B cell (primary cell): ENCODE results near the gene GRIK3. TPM values are rescaled to one million over a fixed set of nuclear protein-coding genes. Genes with fewer than 3 reads are reported as not detected.

Experiments used
- ATAC-seq: fragments of 200-7000 bp; cut with Tn5 transposase; one replicate; pipeline ENCODE4 v1.10.0; 2021; ENCODE audit warnings: low read depth, mild to moderate bottlenecking, moderate number of reproducible peaks, moderate library complexity
- CTCF ChIA-PET: fragments of 350-600 bp; sonication (Branson Sonifier 250); formaldehyde crosslinking; loops from one replicate; lab custom pipeline; 2021; ENCODE audit warnings: antibody characterized with exemption, inconsistent platforms; lab: Charles Lee
- POLR2A ChIA-PET: fragments of 350-600 bp; sonication (Branson Sonifier 250); formaldehyde crosslinking; loops from one replicate; lab custom pipeline; 2021; ENCODE audit warnings: antibody characterized with exemption; lab: Charles Lee
- DNase-seq: peaks from one replicate; pipeline ENCODE4 v3.0.0; 2013
- H2AFZ ChIP-seq: 2 replicates; pipeline ENCODE4 v1.6.1; 2012; ENCODE audit warnings: mild to moderate bottlenecking, low read depth, low read length; ENCODE audit not compliant: insufficient read depth, poor library complexity, severe bottlenecking
- H3K27ac ChIP-seq, 2 donors: 1 replicate in 1 of 2; 2 replicates in 1 of 2; pipeline ENCODE4 v1.5.1; 2012 to 2013; ENCODE audit warnings: low read length in 2 of 2, mild to moderate bottlenecking in 2 of 2, moderate library complexity in 1 of 2
- H3K27me3 ChIP-seq, 4 experiments: fragments of 200-600 bp in 1 of 4; sonication (generic) in 1 of 4; replicated peaks in 1 of 4; 1 replicate in 2 of 4; 2 replicates in 2 of 4; pipeline versions ENCODE4 v1.6.1 to v1.7.0; 2013 to 2016; ENCODE audit warnings: low read length in 3 of 4, mild to moderate bottlenecking in 2 of 4, mixed read lengths in 1 of 4, moderate library complexity in 1 of 4; ENCODE audit not compliant: insufficient read depth in 4 of 4, control insufficient read depth in 3 of 4; ENCODE audit errors: control extremely low read depth in 1 of 4
- H3K36me3 ChIP-seq, 2 experiments: replicated peaks in 1 of 2; 1 replicate in 1 of 2; 2 replicates in 1 of 2; pipeline versions ENCODE4 v1.6.1 to v1.7.1; 2013; ENCODE audit warnings: low read length in 1 of 2; ENCODE audit not compliant: insufficient read depth in 2 of 2, control insufficient read depth in 1 of 2; ENCODE audit errors: control extremely low read depth in 1 of 2, extremely low read depth in 1 of 2
- H3K4me1 ChIP-seq, 2 donors: fragments of 200-600 bp in 1 of 2; sonication (generic) in 1 of 2; 1 replicate in 1 of 2; 2 replicates in 1 of 2; pipeline versions ENCODE4 v1.5.1 to v1.6.1; 2013 to 2017; ENCODE audit warnings: low read length in 2 of 2; ENCODE audit not compliant: control insufficient read depth in 2 of 2, insufficient read depth in 2 of 2
- H3K4me2 ChIP-seq: replicated peaks from 2 replicates; pipeline ENCODE3; 2012; ENCODE audit warnings: mild to moderate bottlenecking, low read depth, low read length; ENCODE audit not compliant: poor library complexity, severe bottlenecking
- H3K4me3 ChIP-seq, 5 experiments: fragments of 200-600 bp in 1 of 5; sonication (generic) in 1 of 5; 1 replicate in 3 of 5; 2 replicates in 2 of 5; pipeline versions ENCODE4 v1.5.1 to v1.7.0; 2011 to 2016; ENCODE audit warnings: low read length in 4 of 5, mild to moderate bottlenecking in 4 of 5, low read depth in 2 of 5, control low read depth in 1 of 5, moderate library complexity in 1 of 5; ENCODE audit not compliant: insufficient read depth in 1 of 5; ENCODE audit errors: control extremely low read depth in 1 of 5, extremely low read depth in 1 of 5
- H3K79me2 ChIP-seq: fragments of 200-600 bp; sonication (generic); one replicate; pipeline ENCODE4 v1.6.0; 2016; ENCODE audit warnings: low read length; ENCODE audit not compliant: control insufficient read depth, insufficient read depth
- H3K9ac ChIP-seq: fragments of 200-600 bp; sonication (generic); 2 replicates; pipeline ENCODE4 v1.6.1; 2017; ENCODE audit warnings: mild to moderate bottlenecking, low read length, moderate library complexity
- H3K9me3 ChIP-seq, 3 donors: one replicate each; pipeline versions ENCODE4 v1.6.1 to v1.7.1; 2013; ENCODE audit warnings: low read length in 2 of 3; ENCODE audit not compliant: control insufficient read depth in 2 of 3, insufficient read depth in 1 of 3; ENCODE audit errors: control extremely low read depth in 1 of 3
- H4K20me1 ChIP-seq: 2 replicates; pipeline ENCODE4 v1.6.0; 2012; ENCODE audit warnings: mild to moderate bottlenecking, low read length; ENCODE audit not compliant: insufficient read depth, control insufficient read depth, poor library complexity, severe bottlenecking
- H3K27ac Mint-ChIP-seq: one replicate; pipeline ENCODE4 v1.8.0; 2021; ENCODE audit warnings: mixed read lengths
- H3K27me3 Mint-ChIP-seq: one replicate; pipeline ENCODE4 v1.8.0; 2021; ENCODE audit warnings: mixed read lengths
- H3K4me1 Mint-ChIP-seq: one replicate; pipeline ENCODE4 v1.8.0; 2021; ENCODE audit warnings: mixed read lengths
- H3K4me3 Mint-ChIP-seq: one replicate; pipeline ENCODE4 v1.8.0; 2021; ENCODE audit warnings: mixed read lengths
- H3K9me3 Mint-ChIP-seq: one replicate; pipeline ENCODE4 v1.8.0; 2022; ENCODE audit warnings: mixed read lengths; ENCODE audit not compliant: insufficient read depth
- EZH2 ChIP-seq: IDR thresholded peaks from 2 replicates; pipeline ENCODE4 v1.6.1; 2012; ENCODE audit warnings: borderline replicate concordance, low read depth, mild to moderate bottlenecking, moderate library complexity, low read length; ENCODE audit not compliant: insufficient read depth, poor library complexity, severe bottlenecking
- WGBS: methylation state at CpG from one replicate; pipeline ENCODE4 v1.1.5; 2013; ENCODE audit warnings: missing lambda C conversion rate; ENCODE audit not compliant: insufficient coverage; 5-methylcytosine and 5-hydroxymethylcytosine counted together
- intact Hi-C: fragments of 100-400 bp; cut with micrococcal nuclease; formaldehyde crosslinking; loops from one replicate; pipeline ENCODE4 v1.10.0; 2022
- polyA plus RNA-seq: library from polyadenylated mRNA; depleted of rRNA; stranded (reverse); fragments of >200 nt; gene quantifications from 2 replicates; pipeline ENCODE4 v1.2.3, GENCODE V29; 2012
- total RNA-seq, 2 donors: library from RNA; stranded (reverse); fragments of 120-200 nt in 1 of 2; gene quantifications; 1 replicate in 1 of 2; 2 replicates in 1 of 2; pipeline versions ENCODE4 v1.2.3 to v1.2.4, GENCODE V29; 2013 to 2022
- TF ChIP-seq, protein P1 (sequence below): fragments of 200-600 bp; IDR thresholded peaks from one replicate; pipeline ENCODE4 v1.8.0; 2022; ENCODE audit warnings: antibody characterized with exemption, mild to moderate bottlenecking

The GRIK3 gene
- total and polyA plus RNA-seq, 2 donors (not counting 1 experiment from before 2014, with no cell fraction given): 0.12 to 1.5 TPM

DNA sequence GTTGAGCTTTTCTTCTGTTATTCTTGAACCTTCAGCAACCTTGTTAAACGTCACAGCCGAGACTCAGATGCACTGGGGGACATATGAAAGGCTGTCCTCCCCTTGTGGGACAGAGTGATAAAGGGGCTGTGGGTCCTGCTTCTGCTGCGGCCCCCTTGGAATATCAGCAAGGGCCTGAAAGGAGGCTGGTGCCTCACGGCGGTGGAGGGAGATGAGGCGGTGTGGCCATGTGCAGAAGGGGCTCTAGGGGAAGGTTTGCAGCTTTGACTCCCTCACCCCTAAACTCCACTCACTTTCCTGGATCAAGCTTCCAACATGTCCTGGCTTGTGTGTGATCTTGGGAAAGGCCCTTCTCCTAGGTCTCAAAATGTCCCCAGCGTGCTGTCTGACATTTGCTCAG is 280.9 kb downstream of the GRIK3 start:
- Mint-ChIP-seq H3K27ac (no peak overlapping the region), H3K4me3 (no peak overlapping the region), H3K9me3 (no peaks in the 10 kb centered on the region), H3K27me3 (peaks cover 31% of the 10 kb centered on the region), H3K4me1 (no peaks in the 10 kb centered on the region)
- Histone ChIP-seq H3K4me2 (no peak overlapping the region), H4K20me1 (no peaks in the 10 kb centered on the region), H3K79me2 (no peaks in the 10 kb centered on the region), H3K27me3 (peaks cover 0 to 3% (median 0%) of the 10 kb centered on the region in 4 experiments), H3K9me3 (no peaks in the 10 kb centered on the region), H3K36me3 (no peaks in the 10 kb centered on the region), H2AFZ (no peak overlapping the region), H3K4me3 (no peak overlapping the region), H3K9ac (no peak overlapping the region), H3K27ac (no peak overlapping the region), H3K4me1 (no peaks in the 10 kb centered on the region)
- DNase-seq (no peak), ATAC-seq (no peak)
- TF ChIP-seq, protein P1, sequence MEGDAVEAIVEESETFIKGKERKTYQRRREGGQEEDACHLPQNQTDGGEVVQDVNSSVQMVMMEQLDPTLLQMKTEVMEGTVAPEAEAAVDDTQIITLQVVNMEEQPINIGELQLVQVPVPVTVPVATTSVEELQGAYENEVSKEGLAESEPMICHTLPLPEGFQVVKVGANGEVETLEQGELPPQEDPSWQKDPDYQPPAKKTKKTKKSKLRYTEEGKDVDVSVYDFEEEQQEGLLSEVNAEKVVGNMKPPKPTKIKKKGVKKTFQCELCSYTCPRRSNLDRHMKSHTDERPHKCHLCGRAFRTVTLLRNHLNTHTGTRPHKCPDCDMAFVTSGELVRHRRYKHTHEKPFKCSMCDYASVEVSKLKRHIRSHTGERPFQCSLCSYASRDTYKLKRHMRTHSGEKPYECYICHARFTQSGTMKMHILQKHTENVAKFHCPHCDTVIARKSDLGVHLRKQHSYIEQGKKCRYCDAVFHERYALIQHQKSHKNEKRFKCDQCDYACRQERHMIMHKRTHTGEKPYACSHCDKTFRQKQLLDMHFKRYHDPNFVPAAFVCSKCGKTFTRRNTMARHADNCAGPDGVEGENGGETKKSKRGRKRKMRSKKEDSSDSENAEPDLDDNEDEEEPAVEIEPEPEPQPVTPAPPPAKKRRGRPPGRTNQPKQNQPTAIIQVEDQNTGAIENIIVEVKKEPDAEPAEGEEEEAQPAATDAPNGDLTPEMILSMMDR: no peak
- no peak for TF ChIP-seq EZH2
- 83% methylated on average over 3 of the region's 7 CpGs for WGBS
- ChIA-PET CTCF (no interaction called here), POLR2A (no interaction called here)
- intact Hi-C loops: no loop called here

DNA sequence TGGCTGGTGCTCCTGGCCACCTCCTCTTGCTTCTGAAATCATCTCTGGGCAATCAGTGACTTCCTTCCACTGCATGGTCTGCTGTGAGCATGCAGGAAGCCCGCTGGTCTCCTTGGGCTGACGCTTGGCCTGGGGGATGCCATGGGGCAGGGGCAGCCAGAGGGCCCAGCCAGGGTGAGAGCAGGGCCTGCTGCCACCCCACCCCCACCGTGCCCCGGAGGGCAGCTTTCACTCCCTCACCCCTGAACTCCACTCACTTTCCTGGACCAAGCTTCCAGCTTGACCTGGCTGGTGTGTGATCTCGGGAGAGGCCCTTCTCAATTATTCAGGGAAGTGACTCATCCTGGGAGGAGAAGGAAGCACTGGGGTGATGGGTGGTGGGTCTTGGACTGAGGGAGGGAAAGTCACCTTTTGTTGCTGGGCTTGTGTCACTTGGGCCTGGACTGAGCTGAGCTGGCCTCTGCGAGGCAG is 281.4 kb downstream of the GRIK3 start:
- peaks cover 33% of the 10 kb centered on the region for H3K27me3 Mint-ChIP-seq
- ATAC-seq: no peak
- DNase-seq: no peak
- no peak overlapping the region for H3K4me3 Mint-ChIP-seq
- Histone ChIP-seq H3K4me3 (no peak overlapping the region), H3K36me3 (no peaks in the 10 kb centered on the region), H3K27ac (no peak overlapping the region), H3K4me1 (no peaks in the 10 kb centered on the region), H3K27me3 (peaks cover 0 to 4% (median 0%) of the 10 kb centered on the region in 4 experiments), H2AFZ (no peak overlapping the region), H4K20me1 (no peaks in the 10 kb centered on the region), H3K79me2 (no peaks in the 10 kb centered on the region), H3K9me3 (no peaks in the 10 kb centered on the region), H3K4me2 (no peak overlapping the region), H3K9ac (no peak overlapping the region)
- WGBS: 33% methylated on average over 4 of the region's 6 CpGs
- no peak overlapping the region for H3K27ac Mint-ChIP-seq
- intact Hi-C loops: no loop called here
- no peaks in the 10 kb centered on the region for H3K9me3 Mint-ChIP-seq
- POLR2A ChIA-PET: no interaction called here
- TF ChIP-seq, protein P1: no peak
- TF ChIP-seq EZH2: no peak
- H3K4me1 Mint-ChIP-seq: no peaks in the 10 kb centered on the region
- CTCF ChIA-PET: no interaction called here
